K562 (cell line): ENCODE measurements around the gene CRYBG2. TPM values are rescaled to one million over a fixed set of nuclear protein-coding genes. Genes with fewer than 3 reads are reported as not detected.

Source experiments
- ATF7 ChIP-seq: fragments of 450-650 bp; IDR thresholded peaks from 2 replicates; pipeline ENCODE4 v1.7.1; 2014; ENCODE audit warnings: mild to moderate bottlenecking, moderate library complexity
- EHMT2 ChIP-seq: fragments of 450-650 bp; IDR thresholded peaks from 2 replicates; pipeline ENCODE4 v1.6.1; 2018; ENCODE audit warnings: antibody characterized with exemption
- KDM1A ChIP-seq, 2 experiments: fragments of 450-650 bp; IDR thresholded peaks; 2 replicates each; pipeline ENCODE4 v1.6.1; 2016; ENCODE audit warnings: mild to moderate bottlenecking in 2 of 2
- KDM5B ChIP-seq: fragments of 200-600 bp; sonication (generic); IDR thresholded peaks from 2 replicates; pipeline ENCODE4 v1.6.1; 2012; ENCODE audit warnings: low read depth, mild to moderate bottlenecking, moderate library complexity, low read length, control low read depth, inconsistent platforms; ENCODE audit not compliant: insufficient replicate concordance
- KLF6 ChIP-seq: fragments of 250-450 bp; sonication (Bioruptor Pico); IDR thresholded peaks from 2 replicates; pipeline ENCODE4 v1.4.0; 2020; ENCODE audit warnings: mild to moderate bottlenecking, moderate library complexity, borderline replicate concordance
- LEF1 ChIP-seq: fragments of 450-650 bp; IDR thresholded peaks from 2 replicates; pipeline ENCODE4 v1.6.1; 2016; ENCODE audit warnings: mild to moderate bottlenecking
- MNT ChIP-seq, 2 experiments: fragments of 450-650 bp; conservative IDR thresholded peaks; 2 replicates each; pipeline ENCODE4 v1.6.1; 2017; ENCODE audit warnings: mild to moderate bottlenecking in 2 of 2, moderate library complexity in 2 of 2
- MTA1 ChIP-seq: fragments of 450-650 bp; IDR thresholded peaks from 2 replicates; pipeline ENCODE4 v1.6.1; 2017; ENCODE audit warnings: borderline replicate concordance
- RNF2 ChIP-seq: sonication (generic); IDR thresholded peaks from 2 replicates; pipeline ENCODE4 v1.6.1; 2016
- TFAP4 ChIP-seq: sonication (generic); formaldehyde crosslinking; IDR thresholded peaks from 2 replicates; pipeline ENCODE4 v1.8.0; 2022; ENCODE audit warnings: missing genetic modification reagents, mild to moderate bottlenecking, moderate library complexity, borderline replicate concordance
- ZBTB12 ChIP-seq: fragments of 250-450 bp; sonication (Bioruptor Pico); IDR thresholded peaks from 2 replicates; pipeline ENCODE4 v1.4.0; 2020
- ZBTB43 ChIP-seq: sonication (generic); formaldehyde crosslinking; IDR thresholded peaks from 2 replicates; pipeline ENCODE4 v1.8.0; 2023; ENCODE audit warnings: mild to moderate bottlenecking, missing genetic modification reagents
- ZFP36 ChIP-seq: fragments of 150-350 bp; IDR thresholded peaks from 2 replicates; pipeline ENCODE4 v1.6.1; 2018; ENCODE audit warnings: low read length, low read depth; ENCODE audit not compliant: partially characterized antibody
- polyA plus RNA-seq, 8 experiments: library from polyadenylated mRNA; depleted of rRNA in 4 of 8; stranded (reverse) in 5 of 8; unstranded in 3 of 8; fragments of >200 nt; fragmentation: Nextera tagmentation in 2 of 8; fragmentation: Illumina TruSeq in 1 of 8; extraction: Ambion mirVana in 2 of 8; extraction: Trizol in 1 of 8; gene quantifications; 2 replicates each; pipeline versions ENCODE4 v1.2.1 to v1.2.3, GENCODE V29; 2011 to 2014; ENCODE audit warnings: inconsistent platforms in 1 of 8, missing spikeins in 1 of 8
- total RNA-seq, 7 experiments: library from RNA; depleted of rRNA in 6 of 7; stranded (reverse); fragments of >200 nt in 6 of 7; fragmentation: Illumina TruSeq in 2 of 7; extraction: Trizol in 2 of 7; gene quantifications; 2 replicates each; pipeline versions ENCODE4 v1.2.1 to v1.2.3, GENCODE V29; 2011 to 2021; ENCODE audit warnings: low replicate concordance in 1 of 7
- TF ChIP-seq, protein P1 (sequence below), 2 experiments: fragments of 150-350 bp in 1 of 2; IDR thresholded peaks; 2 replicates each; pipeline ENCODE4 v1.6.1; 2012 to 2016; ENCODE audit warnings: low read depth in 2 of 2, low read length in 2 of 2, mild to moderate bottlenecking in 1 of 2, moderate library complexity in 1 of 2
- TF ChIP-seq, protein P2 (sequence below): fragments of 250-450 bp; sonication (Bioruptor Pico); IDR thresholded peaks from 2 replicates; pipeline ENCODE4 v1.5.0; 2020; ENCODE audit warnings: mild to moderate bottlenecking, borderline replicate concordance

CRYBG2 gene
- total and polyA plus RNA-seq, 9 of the 15 experiments (the other 6 are each of a cell fraction or from before 2014, with no cell fraction given), result 0.39 to 8.5 (median 3.7) TPM

- TF ChIP-seq, protein P1, sequence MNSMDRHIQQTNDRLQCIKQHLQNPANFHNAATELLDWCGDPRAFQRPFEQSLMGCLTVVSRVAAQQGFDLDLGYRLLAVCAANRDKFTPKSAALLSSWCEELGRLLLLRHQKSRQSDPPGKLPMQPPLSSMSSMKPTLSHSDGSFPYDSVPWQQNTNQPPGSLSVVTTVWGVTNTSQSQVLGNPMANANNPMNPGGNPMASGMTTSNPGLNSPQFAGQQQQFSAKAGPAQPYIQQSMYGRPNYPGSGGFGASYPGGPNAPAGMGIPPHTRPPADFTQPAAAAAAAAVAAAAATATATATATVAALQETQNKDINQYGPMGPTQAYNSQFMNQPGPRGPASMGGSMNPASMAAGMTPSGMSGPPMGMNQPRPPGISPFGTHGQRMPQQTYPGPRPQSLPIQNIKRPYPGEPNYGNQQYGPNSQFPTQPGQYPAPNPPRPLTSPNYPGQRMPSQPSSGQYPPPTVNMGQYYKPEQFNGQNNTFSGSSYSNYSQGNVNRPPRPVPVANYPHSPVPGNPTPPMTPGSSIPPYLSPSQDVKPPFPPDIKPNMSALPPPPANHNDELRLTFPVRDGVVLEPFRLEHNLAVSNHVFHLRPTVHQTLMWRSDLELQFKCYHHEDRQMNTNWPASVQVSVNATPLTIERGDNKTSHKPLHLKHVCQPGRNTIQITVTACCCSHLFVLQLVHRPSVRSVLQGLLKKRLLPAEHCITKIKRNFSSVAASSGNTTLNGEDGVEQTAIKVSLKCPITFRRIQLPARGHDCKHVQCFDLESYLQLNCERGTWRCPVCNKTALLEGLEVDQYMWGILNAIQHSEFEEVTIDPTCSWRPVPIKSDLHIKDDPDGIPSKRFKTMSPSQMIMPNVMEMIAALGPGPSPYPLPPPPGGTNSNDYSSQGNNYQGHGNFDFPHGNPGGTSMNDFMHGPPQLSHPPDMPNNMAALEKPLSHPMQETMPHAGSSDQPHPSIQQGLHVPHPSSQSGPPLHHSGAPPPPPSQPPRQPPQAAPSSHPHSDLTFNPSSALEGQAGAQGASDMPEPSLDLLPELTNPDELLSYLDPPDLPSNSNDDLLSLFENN (IDR thresholded peaks at IDR 0.05; ENCODE audit: low read depth in 2 of 2, low read length in 2 of 2), result peak in 1 of 2 experiments; percentile 92; a peak in 2 of 4 replicates
- peak; percentile 89 for TF ChIP-seq MTA1
- TF ChIP-seq ZBTB12 (CRISPR knock-in tag), result peak; percentile 21
- TF ChIP-seq ATF7, result peak; percentile 92
- peak; percentile 95 to 98 for TF ChIP-seq MNT (conservative IDR thresholded peaks at IDR 0.05)
- peak; percentile 99 for TF ChIP-seq RNF2
- peak; percentile 76; the same call in 1 of the 2 replicates for TF ChIP-seq ZBTB43 (CRISPR knock-in tag)
- TF ChIP-seq, protein P2, sequence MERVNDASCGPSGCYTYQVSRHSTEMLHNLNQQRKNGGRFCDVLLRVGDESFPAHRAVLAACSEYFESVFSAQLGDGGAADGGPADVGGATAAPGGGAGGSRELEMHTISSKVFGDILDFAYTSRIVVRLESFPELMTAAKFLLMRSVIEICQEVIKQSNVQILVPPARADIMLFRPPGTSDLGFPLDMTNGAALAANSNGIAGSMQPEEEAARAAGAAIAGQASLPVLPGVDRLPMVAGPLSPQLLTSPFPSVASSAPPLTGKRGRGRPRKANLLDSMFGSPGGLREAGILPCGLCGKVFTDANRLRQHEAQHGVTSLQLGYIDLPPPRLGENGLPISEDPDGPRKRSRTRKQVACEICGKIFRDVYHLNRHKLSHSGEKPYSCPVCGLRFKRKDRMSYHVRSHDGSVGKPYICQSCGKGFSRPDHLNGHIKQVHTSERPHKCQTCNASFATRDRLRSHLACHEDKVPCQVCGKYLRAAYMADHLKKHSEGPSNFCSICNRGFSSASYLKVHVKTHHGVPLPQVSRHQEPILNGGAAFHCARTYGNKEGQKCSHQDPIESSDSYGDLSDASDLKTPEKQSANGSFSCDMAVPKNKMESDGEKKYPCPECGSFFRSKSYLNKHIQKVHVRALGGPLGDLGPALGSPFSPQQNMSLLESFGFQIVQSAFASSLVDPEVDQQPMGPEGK (CRISPR knock-in tag), result no peak
- TF ChIP-seq TFAP4 (CRISPR knock-in tag), result peak; percentile 100
- peak; percentile 46; the same call in 1 of the 2 replicates for TF ChIP-seq KLF6 (CRISPR knock-in tag)
- TF ChIP-seq KDM1A (IDR thresholded peaks at IDR 0.05), result no peak; a peak in 1 of 4 replicates
- peak; percentile 80 for TF ChIP-seq ZFP36
- peak; percentile 74 for TF ChIP-seq KDM5B
- TF ChIP-seq EHMT2, result peak; percentile 92
- peak; percentile 98 for TF ChIP-seq LEF1
Observed at GRCh38 chr1:26378088-26378878, 24.4 kb upstream of the CRYBG2 start (continued).
